Measurements from ENCODE around the gene SUPT4H1.

The SUPT4H1 gene

GRCh38 chr17:58362368-58363014 lies 10.5 kb upstream of the SUPT4H1 start:
- peaks cover 15% of the 10 kb centered on the region for H3K4me1 ChIP-seq (ENCODE audit: insufficient read depth, insufficient read length)
- no peak for DNase-seq (ENCODE audit: low read depth, low spot score)
- TF ChIP-seq SUZ12 (IDR thresholded peaks at IDR 0.05; ENCODE audit: extremely low read depth, insufficient read depth, insufficient read length) (no peak), YY1 (IDR thresholded peaks at IDR 0.05; ENCODE audit: insufficient read depth, insufficient read length) (no peak), ZNF274 (IDR thresholded peaks at IDR 0.05; ENCODE audit: low read depth, low read length) (no peak)
- no peaks in the 10 kb centered on the region for H3K27me3 ChIP-seq (ENCODE audit: insufficient read depth, insufficient read length)
- H3K9ac ChIP-seq (ENCODE audit: insufficient read length, low read depth) = no peak overlapping the region
- no peaks in the 10 kb centered on the region for H3K9me3 ChIP-seq (ENCODE audit: insufficient read depth, low read length)
- no peak overlapping the region for H3K4me3 ChIP-seq (ENCODE audit: insufficient read length, low read depth)
- peaks cover 57% of the 10 kb centered on the region for H3K36me3 ChIP-seq (ENCODE audit: insufficient read depth, insufficient read length, low read length)

- no peak for DNase-seq (ENCODE audit: low read depth, low spot score)
- Histone ChIP-seq H3K4me1 (ENCODE audit: insufficient read depth, insufficient read length) (peaks cover 15% of the 10 kb centered on the region), H3K4me3 (ENCODE audit: insufficient read length, low read depth) (no peak overlapping the region), H3K9ac (ENCODE audit: insufficient read length, low read depth) (no peak overlapping the region), H3K9me3 (ENCODE audit: insufficient read depth, low read length) (no peaks in the 10 kb centered on the region), H3K36me3 (ENCODE audit: insufficient read depth, insufficient read length, low read length) (peaks cover 72% of the 10 kb centered on the region), H3K27me3 (ENCODE audit: insufficient read depth, insufficient read length) (no peaks in the 10 kb centered on the region)
- TF ChIP-seq YY1 (IDR thresholded peaks at IDR 0.05; ENCODE audit: insufficient read depth, insufficient read length) (no peak), SUZ12 (IDR thresholded peaks at IDR 0.05; ENCODE audit: extremely low read depth, insufficient read depth, insufficient read length) (no peak), ZNF274 (IDR thresholded peaks at IDR 0.05; ENCODE audit: low read depth, low read length) (no peak)
Measured at GRCh38 chr17:58360296-58361063, 8.5 kb upstream of the SUPT4H1 start.

- no peaks in the 10 kb centered on the region for H3K27me3 ChIP-seq (ENCODE audit: insufficient read depth, insufficient read length)
- peaks cover 85% of the 10 kb centered on the region for H3K36me3 ChIP-seq (ENCODE audit: insufficient read depth, insufficient read length, low read length)
- no peak overlapping the region for H3K4me3 ChIP-seq (ENCODE audit: insufficient read length, low read depth)
- TF ChIP-seq SUZ12 (IDR thresholded peaks at IDR 0.05; ENCODE audit: extremely low read depth, insufficient read depth, insufficient read length) (no peak), YY1 (IDR thresholded peaks at IDR 0.05; ENCODE audit: insufficient read depth, insufficient read length) (no peak), ZNF274 (IDR thresholded peaks at IDR 0.05; ENCODE audit: low read depth, low read length) (no peak)
- no peak overlapping the region for H3K9ac ChIP-seq (ENCODE audit: insufficient read length, low read depth)
- H3K9me3 ChIP-seq (ENCODE audit: insufficient read depth, low read length) = no peaks in the 10 kb centered on the region
- DNase-seq (ENCODE audit: low read depth, low spot score) = no peak
- peaks cover 5% of the 10 kb centered on the region for H3K4me1 ChIP-seq (ENCODE audit: insufficient read depth, insufficient read length)
Measured at GRCh38 chr17:58358408-58359172, 6.6 kb upstream of the SUPT4H1 start.

- no peaks in the 10 kb centered on the region for H3K4me1 ChIP-seq (ENCODE audit: insufficient read depth, insufficient read length)
- no peak for TF ChIP-seq SUZ12 (IDR thresholded peaks at IDR 0.05; ENCODE audit: extremely low read depth, insufficient read depth, insufficient read length)
- peaks cover 75% of the 10 kb centered on the region for H3K36me3 ChIP-seq (ENCODE audit: insufficient read depth, insufficient read length, low read length)
- DNase-seq (ENCODE audit: low read depth, low spot score) = no peak
- H3K9ac ChIP-seq (ENCODE audit: insufficient read length, low read depth) = no peak overlapping the region
- no peaks in the 10 kb centered on the region for H3K9me3 ChIP-seq (ENCODE audit: insufficient read depth, low read length)
- H3K27me3 ChIP-seq (ENCODE audit: insufficient read depth, insufficient read length) = no peaks in the 10 kb centered on the region
- no peak overlapping the region for H3K4me3 ChIP-seq (ENCODE audit: insufficient read length, low read depth)
Measured at GRCh38 chr17:58357312-58358297, 5.6 kb upstream of the SUPT4H1 start.

GRCh38 chr17:58356231-58356630 lies 4.2 kb upstream of the SUPT4H1 start:
- no peak for DNase-seq (ENCODE audit: low read depth, low spot score)

GRCh38 chr17:58354541-58355216 lies 2.7 kb upstream of the SUPT4H1 start:
- Histone ChIP-seq H3K4me1 (ENCODE audit: insufficient read depth, insufficient read length) (no peaks in the 10 kb centered on the region), H3K27me3 (ENCODE audit: insufficient read depth, insufficient read length) (no peaks in the 10 kb centered on the region), H3K4me3 (ENCODE audit: insufficient read length, low read depth) (no peak overlapping the region), H3K9me3 (ENCODE audit: insufficient read depth, low read length) (no peaks in the 10 kb centered on the region), H3K36me3 (ENCODE audit: insufficient read depth, insufficient read length, low read length) (peaks cover 58% of the 10 kb centered on the region), H3K9ac (ENCODE audit: insufficient read length, low read depth) (no peak overlapping the region)
- TF ChIP-seq ZNF274 (IDR thresholded peaks at IDR 0.05; ENCODE audit: low read depth, low read length) = no peak
- TF ChIP-seq YY1 (IDR thresholded peaks at IDR 0.05; ENCODE audit: insufficient read depth, insufficient read length) = no peak
- no peak for TF ChIP-seq SUZ12 (IDR thresholded peaks at IDR 0.05; ENCODE audit: extremely low read depth, insufficient read depth, insufficient read length)
- no peak for DNase-seq (ENCODE audit: low read depth, low spot score)

More at GRCh38 chr17:58356231-58356630, 4.2 kb upstream of the SUPT4H1 start:
- H3K4me1 ChIP-seq (ENCODE audit: insufficient read depth, insufficient read length) = no peaks in the 10 kb centered on the region
- no peak overlapping the region for H3K9ac ChIP-seq (ENCODE audit: insufficient read length, low read depth)
- no peak overlapping the region for H3K4me3 ChIP-seq (ENCODE audit: insufficient read length, low read depth)
- peaks cover 66% of the 10 kb centered on the region for H3K36me3 ChIP-seq (ENCODE audit: insufficient read depth, insufficient read length, low read length)
- TF ChIP-seq SUZ12 (IDR thresholded peaks at IDR 0.05; ENCODE audit: extremely low read depth, insufficient read depth, insufficient read length) (no peak), YY1 (IDR thresholded peaks at IDR 0.05; ENCODE audit: insufficient read depth, insufficient read length) (no peak), ZNF274 (IDR thresholded peaks at IDR 0.05; ENCODE audit: low read depth, low read length) (no peak)
- no peaks in the 10 kb centered on the region for H3K9me3 ChIP-seq (ENCODE audit: insufficient read depth, low read length)
- H3K27me3 ChIP-seq (ENCODE audit: insufficient read depth, insufficient read length) = no peaks in the 10 kb centered on the region
